HG03575 (cell line): ENCODE results near the gene HSD17B7.

Experiments
- ATAC-seq: cut with Tn5 transposase; IDR thresholded peaks from one replicate; pipeline ENCODE4 v1.9.1; 2021; ENCODE audit not compliant: unreplicated experiment, insufficient number of reproducible peaks, low FRiP score; ENCODE audit errors: extremely low read depth

The HSD17B7 gene

GRCh38 chr1:162847839-162848453, 57.4 kb downstream of the HSD17B7 start:
- ATAC-seq: no peak

GRCh38 chr1:162849711-162850110, 59.2 kb downstream of the HSD17B7 start:
- no peak for ATAC-seq

GRCh38 chr1:162851341-162851740, 60.8 kb downstream of the HSD17B7 start:
- ATAC-seq: no peak

- no peak for ATAC-seq
These were observed 63.9 kb downstream of the HSD17B7 start for GRCh38 chr1:162854245-162854882.

GRCh38 chr1:162855461-162856150, 65.1 kb downstream of the HSD17B7 start:
- no peak for ATAC-seq

- ATAC-seq: no peak
These were observed 65.8 kb downstream of the HSD17B7 start for GRCh38 chr1:162856260-162856659.

GRCh38 chr1:162857850-162858249, 67.3 kb downstream of the HSD17B7 start:
- no peak for ATAC-seq

- ATAC-seq: no peak
These were observed 68.7 kb downstream of the HSD17B7 start for GRCh38 chr1:162859191-162859590.

GRCh38 chr1:162861101-162861500, 70.6 kb downstream of the HSD17B7 start, which contains the start of gene CCDC190:
Gene CCDC190 (minus strand): TSS chr1:162861175. CDS start chr1:162859646, 1,529 bp downstream.
- no peak for ATAC-seq

- ATAC-seq: no peak
These were observed 71.1 kb downstream of the HSD17B7 start for GRCh38 chr1:162861625-162862024.
